H9 (cell line): Measurements from ENCODE around the gene COP1. TPM values are rescaled to one million over a fixed set of nuclear protein-coding genes. Genes with fewer than 3 reads are reported as not detected.

ENCODE experiments used
- DNase-seq: peaks from one replicate; pipeline ENCODE4 v3.0.0-alpha.2; 2017
- H2AFZ ChIP-seq: one replicate; pipeline ENCODE4 v1.6.1; 2013; ENCODE audit warnings: mild to moderate bottlenecking, low read length, control low read depth, moderate library complexity
- H2AK5ac ChIP-seq: 2 replicates; pipeline ENCODE4 v1.6.1; 2013; ENCODE audit warnings: low read length, control low read depth, mixed read lengths; ENCODE audit not compliant: insufficient read length
- H2BK120ac ChIP-seq: one replicate; pipeline ENCODE4 v1.6.1; 2013; ENCODE audit warnings: low read depth, mild to moderate bottlenecking, low read length, control low read depth, inconsistent platforms; ENCODE audit not compliant: poor library complexity, severe bottlenecking
- H2BK12ac ChIP-seq: 2 replicates; pipeline ENCODE4 v1.6.1; 2013; ENCODE audit warnings: low read length, control low read depth, mixed read lengths, low read depth; ENCODE audit not compliant: insufficient read length
- H2BK15ac ChIP-seq: 2 replicates; pipeline ENCODE4 v1.6.1; 2013; ENCODE audit warnings: low read depth, low read length, control low read depth
- H2BK20ac ChIP-seq: one replicate; pipeline ENCODE4 v1.6.1; 2013; ENCODE audit warnings: low read depth, mild to moderate bottlenecking, low read length, control low read depth, inconsistent platforms; ENCODE audit not compliant: poor library complexity, severe bottlenecking
- H2BK5ac ChIP-seq: 2 replicates; pipeline ENCODE4 v1.6.1; 2013; ENCODE audit warnings: low read length, control low read depth, mixed read lengths; ENCODE audit not compliant: insufficient read length
- H3K14ac ChIP-seq: 2 replicates; pipeline ENCODE4 v1.6.1; 2013; ENCODE audit warnings: low read length, control low read depth; ENCODE audit not compliant: insufficient read depth
- H3K18ac ChIP-seq: 2 replicates; pipeline ENCODE4 v1.6.1; 2013; ENCODE audit warnings: low read depth, mild to moderate bottlenecking, mixed read lengths, low read length, control low read depth; ENCODE audit not compliant: insufficient read length
- H3K23ac ChIP-seq: 2 replicates; pipeline ENCODE4 v1.6.1; 2013; ENCODE audit warnings: low read length, control low read depth, mixed read lengths, low read depth; ENCODE audit not compliant: insufficient read length
- H3K23me2 ChIP-seq: 2 replicates; pipeline ENCODE4 v1.6.1; 2013; ENCODE audit warnings: low read depth, mild to moderate bottlenecking, mixed read lengths, low read length, control low read depth; ENCODE audit not compliant: insufficient read length, poor library complexity, severe bottlenecking
- H3K27ac ChIP-seq: 2 replicates; pipeline ENCODE4 v1.5.1; 2013; ENCODE audit warnings: low read length, control low read depth, mixed read lengths, low read depth; ENCODE audit not compliant: insufficient read length
- H3K27me3 ChIP-seq: 2 replicates; pipeline ENCODE4 v1.6.1; 2013; ENCODE audit warnings: low read length, control low read depth, inconsistent platforms; ENCODE audit not compliant: insufficient read depth
- H3K4ac ChIP-seq: 2 replicates; pipeline ENCODE4 v1.6.1; 2013; ENCODE audit warnings: low read depth, mild to moderate bottlenecking, control low read depth, inconsistent platforms, low read length, moderate library complexity
- H3K4me1 ChIP-seq: 2 replicates; pipeline ENCODE4 v1.6.1; 2013; ENCODE audit warnings: low read length, control low read depth, inconsistent platforms; ENCODE audit not compliant: insufficient read depth
- H3K4me2 ChIP-seq: 2 replicates; pipeline ENCODE4 v1.6.1; 2013; ENCODE audit warnings: low read length, control low read depth, mixed read lengths; ENCODE audit not compliant: insufficient read length, insufficient read depth
- H3K56ac ChIP-seq: 2 replicates; pipeline ENCODE4 v1.6.1; 2013; ENCODE audit warnings: low read depth, mild to moderate bottlenecking, mixed read lengths, low read length, control low read depth; ENCODE audit not compliant: insufficient read length
- H3K79me1 ChIP-seq: 2 replicates; pipeline ENCODE4 v1.6.1; 2013; ENCODE audit warnings: low read depth, mild to moderate bottlenecking, moderate library complexity, low read length, control low read depth, inconsistent platforms; ENCODE audit not compliant: insufficient read depth, poor library complexity, severe bottlenecking
- H3K79me2 ChIP-seq: 2 replicates; pipeline ENCODE4 v1.6.1; 2013; ENCODE audit warnings: low read length, control low read depth, inconsistent platforms; ENCODE audit not compliant: insufficient read depth
- H3K9ac ChIP-seq: 2 replicates; pipeline ENCODE4 v1.6.1; 2013; ENCODE audit warnings: low read length, control low read depth, mixed read lengths; ENCODE audit not compliant: insufficient read length; ENCODE audit errors: extremely low read depth
- H3K9me3 ChIP-seq: one replicate; pipeline ENCODE4 v1.6.1; 2013; ENCODE audit warnings: low read depth, low read length, inconsistent platforms; ENCODE audit not compliant: control insufficient read depth
- H3T11ph ChIP-seq: one replicate; pipeline ENCODE4 v1.6.1; 2013; ENCODE audit warnings: mild to moderate bottlenecking, low read length, control low read depth, inconsistent platforms
- H4K20me1 ChIP-seq: one replicate; pipeline ENCODE4 v1.6.1; 2013; ENCODE audit not compliant: control insufficient read depth, insufficient read length, insufficient read depth
- H4K5ac ChIP-seq: 2 replicates; pipeline ENCODE4 v1.6.1; 2013; ENCODE audit warnings: low read depth, mild to moderate bottlenecking, mixed read lengths, low read length, control low read depth; ENCODE audit not compliant: insufficient read length
- H4K8ac ChIP-seq: replicated peaks from 2 replicates; pipeline ENCODE4 v1.6.1; 2013; ENCODE audit warnings: low read length, control low read depth, mixed read lengths, low read depth; ENCODE audit not compliant: insufficient read length
- H4K91ac ChIP-seq: 2 replicates; pipeline ENCODE4 v1.6.1; 2013; ENCODE audit warnings: low read depth, mild to moderate bottlenecking, moderate library complexity, mixed read lengths, low read length, control low read depth; ENCODE audit not compliant: insufficient read length
- H3K27ac Mint-ChIP-seq, 3 experiments: 2 replicates in 2 of 3; 3 replicates in 1 of 3; pipeline ENCODE4 v1.8.0; 2020 to 2021; ENCODE audit warnings: mixed read lengths in 3 of 3, mild to moderate bottlenecking in 1 of 3, moderate library complexity in 1 of 3
- H3K27me3 Mint-ChIP-seq: 2 replicates; pipeline ENCODE4 v1.8.0; 2021; ENCODE audit warnings: low read depth, mild to moderate bottlenecking, moderate library complexity, mixed read lengths
- H3K36me3 Mint-ChIP-seq, 3 experiments: 2 replicates in 2 of 3; 3 replicates in 1 of 3; pipeline ENCODE4 v1.8.0; 2020 to 2021; ENCODE audit warnings: low read depth in 3 of 3, mixed read lengths in 3 of 3; ENCODE audit not compliant: insufficient read depth in 1 of 3
- H3K4me1 Mint-ChIP-seq, 2 experiments: 2 replicates each; pipeline ENCODE4 v1.8.0; 2020; ENCODE audit warnings: mixed read lengths in 2 of 2
- H3K4me3 Mint-ChIP-seq, 2 experiments: 2 replicates in 1 of 2; 3 replicates in 1 of 2; pipeline ENCODE4 v1.8.0; 2020 to 2021; ENCODE audit warnings: mild to moderate bottlenecking in 2 of 2, mixed read lengths in 2 of 2, moderate library complexity in 1 of 2
- H3K9me3 Mint-ChIP-seq, 2 experiments: 2 replicates in 1 of 2; 3 replicates in 1 of 2; pipeline ENCODE4 v1.8.0; 2020; ENCODE audit warnings: mild to moderate bottlenecking in 2 of 2, mixed read lengths in 2 of 2, moderate library complexity in 1 of 2
- CTCF ChIP-seq: fragments of 200-600 bp; sonication (generic); conservative IDR thresholded peaks from 3 replicates; pipeline ENCODE4 v1.8.0; 2021; ENCODE audit warnings: antibody characterized with exemption, mild to moderate bottlenecking
- WGBS: extraction: QIAGEN DNeasy Blood & Tissue Kit; methylation state at CpG from one replicate; pipeline ENCODE4 v1.1.7; 2013; ENCODE audit warnings: missing lambda C conversion rate, low lambda C conversion rate, mixed read lengths; ENCODE audit not compliant: insufficient read length; ENCODE audit errors: extremely low coverage; 5-methylcytosine and 5-hydroxymethylcytosine counted together
- total RNA-seq: library from RNA; stranded (reverse); gene quantifications from 2 replicates; pipeline ENCODE4 v1.2.1, GENCODE V29; 2021

Gene COP1
- total RNA-seq, 1 experiment from 2014 or later: 41.3 TPM

DNA sequence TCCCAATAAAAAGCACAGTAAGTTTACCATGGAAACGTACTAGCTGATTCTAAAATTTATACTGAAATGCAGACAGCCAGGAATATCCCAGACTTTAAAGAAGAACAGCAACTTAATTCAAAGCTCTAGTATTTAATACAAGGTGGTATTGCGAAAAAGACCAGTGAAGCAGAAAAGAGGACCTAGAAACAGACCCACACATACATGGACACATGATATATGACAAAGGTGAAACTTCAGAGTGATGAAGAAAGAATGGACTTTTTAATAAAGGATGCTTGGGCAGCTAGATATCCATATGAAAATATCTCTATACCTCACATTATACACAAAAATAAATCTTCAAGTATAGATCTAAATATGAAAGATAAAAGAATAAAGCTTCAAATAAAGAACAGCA, 62.6 kb downstream of the COP1 start:
- Histone ChIP-seq H4K8ac (no peak overlapping the region), H3T11ph (no peak overlapping the region), H3K18ac (no peak overlapping the region), H2BK12ac (no peak overlapping the region), H3K56ac (no peak overlapping the region), H3K9me3 (no peaks in the 10 kb centered on the region), H3K23me2 (no peaks in the 10 kb centered on the region), H3K79me2 (no peaks in the 10 kb centered on the region; the same call in 1 of the 2 replicates), H3K27me3 (no peaks in the 10 kb centered on the region), H3K14ac (no peak overlapping the region), H3K23ac (no peak overlapping the region), H3K27ac (no peak overlapping the region), H2BK5ac (no peak overlapping the region), H3K4me2 (no peak overlapping the region), H2BK20ac (no peak overlapping the region), H2AFZ (no peak overlapping the region), H3K4me1 (no peaks in the 10 kb centered on the region), H2BK120ac (no peak overlapping the region), H2AK5ac (no peak overlapping the region), H4K5ac (no peak overlapping the region), H3K9ac (no peak overlapping the region), H2BK15ac (no peak overlapping the region), H4K20me1 (no peaks in the 10 kb centered on the region), H3K79me1 (peaks cover 3% of the 10 kb centered on the region), H3K4ac (no peak overlapping the region), H4K91ac (no peak overlapping the region)
- H3K27me3 Mint-ChIP-seq: no peaks in the 10 kb centered on the region
- peaks cover 7% of the 10 kb centered on the region in 2 experiments; a peak in 3 of 4 replicates for H3K4me1 Mint-ChIP-seq
- H3K36me3 Mint-ChIP-seq: peaks cover 29 to 38% (median 35%) of the 10 kb centered on the region in 3 experiments; a peak in 6 of 7 replicates
- no CpG with 5 or more reads among the region's 2 CpGs for WGBS
- DNase-seq: no peak
- no peak overlapping the region for H3K4me3 Mint-ChIP-seq
- no peak overlapping the region for H3K27ac Mint-ChIP-seq
- peaks cover 0 to 2% of the 10 kb centered on the region in 2 experiments; a peak in 1 of 5 replicates for H3K9me3 Mint-ChIP-seq
- TF ChIP-seq CTCF: no peak
